Activated T-helper 17 cell treated with anti-CD3 and anti-CD28 coated beads, Interleukin-2, amount 50 U/mL, for 72 hours (primary cell): Measurements from ENCODE around the gene KLHDC4. TPM values are rescaled to one million over a fixed set of nuclear protein-coding genes. Genes with fewer than 3 reads are reported as not detected.
"Not testable (repeated sequence)": the region's sequence is repeated elsewhere in the genome, so short reads cannot be mapped to it uniquely, and the experiment has no call there.

Source experiments
- ATAC-seq: fragments of 150-1000 bp; cut with Tn5 transposase; replicated peaks from 2 replicates; pipeline ENCODE4 v1.10.0; 2021; ENCODE audit warnings: mild to moderate bottlenecking, moderate library complexity
- H3K27ac Mint-ChIP-seq: one replicate; pipeline ENCODE4 v1.8.0; 2022; ENCODE audit warnings: mixed read lengths
- H3K27me3 Mint-ChIP-seq: one replicate; pipeline ENCODE4 v1.8.0; 2022; ENCODE audit warnings: mixed read lengths
- H3K36me3 Mint-ChIP-seq: one replicate; pipeline ENCODE4 v1.8.0; 2022; ENCODE audit warnings: low read depth, mild to moderate bottlenecking, mixed read lengths
- H3K4me1 Mint-ChIP-seq: one replicate; pipeline ENCODE4 v1.8.0; 2022; ENCODE audit warnings: mixed read lengths
- H3K4me3 Mint-ChIP-seq: one replicate; pipeline ENCODE4 v1.8.0; 2022; ENCODE audit warnings: mild to moderate bottlenecking, mixed read lengths
- H3K9me3 Mint-ChIP-seq: one replicate; pipeline ENCODE4 v1.8.0; 2022; ENCODE audit warnings: mixed read lengths
- total RNA-seq, 2 donors: library from RNA; stranded (reverse); gene quantifications; one replicate each; pipeline ENCODE4 v1.2.3, GENCODE V29; 2022

The KLHDC4 gene
- total RNA-seq, 2 donors from 2014 or later = 57.8 to 110 TPM

DNA sequence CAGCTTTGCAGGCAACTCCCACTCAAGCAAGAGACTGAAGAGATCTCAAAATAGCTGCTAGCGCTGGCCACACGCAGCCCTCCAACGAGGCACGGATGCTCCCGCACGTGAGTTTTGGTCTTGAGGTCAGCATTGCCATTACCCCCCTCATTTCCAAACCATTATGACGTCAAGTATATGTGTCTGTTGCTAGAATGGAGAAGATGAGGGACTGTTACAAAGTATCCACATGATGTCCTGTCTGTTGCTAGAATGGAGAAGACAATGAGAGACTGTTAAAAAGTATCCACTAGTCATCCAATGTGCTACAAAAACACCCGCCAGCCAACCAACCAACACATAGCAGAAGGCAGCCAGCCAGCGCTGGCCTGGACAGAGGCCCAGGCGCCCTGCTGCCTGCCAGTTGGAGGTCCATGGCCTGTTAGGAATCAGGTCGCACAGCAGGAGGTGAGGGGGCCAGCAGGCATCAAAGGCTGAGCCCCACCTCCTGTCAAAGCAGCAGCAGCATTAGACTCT lies 24.8 kb downstream of the KLHDC4 start:
- Mint-ChIP-seq H3K27me3 (no peaks in the 10 kb centered on the region), H3K27ac (peak overlapping the region; percentile 44), H3K4me1 (peaks cover 14% of the 10 kb centered on the region), H3K36me3 (peaks cover 43% of the 10 kb centered on the region), H3K4me3 (no peak overlapping the region), H3K9me3 (no peaks in the 10 kb centered on the region)
- no peak for ATAC-seq

- H3K27ac Mint-ChIP-seq = peak overlapping the region; percentile 44
- no peak for ATAC-seq
Observed at GRCh38 chr16:87740441-87740840, 25.3 kb downstream of the KLHDC4 start.

DNA sequence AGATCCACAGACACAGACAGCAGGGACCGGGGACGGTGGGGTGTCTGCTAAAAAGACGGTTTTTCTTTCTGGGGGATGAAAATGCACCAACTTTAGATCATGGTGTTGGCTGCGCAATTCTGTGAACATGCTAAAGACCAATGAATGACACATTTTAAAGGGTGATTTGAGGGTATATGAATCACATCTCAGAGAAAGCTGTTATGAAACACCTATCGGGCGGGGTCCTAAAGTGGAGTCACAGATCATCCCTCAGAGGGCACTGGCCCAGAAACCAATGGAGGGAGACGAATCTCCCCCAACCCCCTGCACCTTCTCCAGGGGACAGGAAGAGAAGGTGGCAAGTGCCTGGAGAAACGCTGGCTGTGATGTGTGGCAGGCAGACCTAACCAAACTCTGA lies 26.0 kb downstream of the KLHDC4 start:
- Mint-ChIP-seq H3K36me3 (peaks cover 31% of the 10 kb centered on the region), H3K9me3 (no peaks in the 10 kb centered on the region), H3K27ac (no peak overlapping the region), H3K4me3 (no peak overlapping the region), H3K4me1 (peaks cover 9% of the 10 kb centered on the region), H3K27me3 (no peaks in the 10 kb centered on the region)
- no peak for ATAC-seq

More at GRCh38 chr16:87740441-87740840, 25.3 kb downstream of the KLHDC4 start:
- Mint-ChIP-seq H3K9me3 (no peaks in the 10 kb centered on the region), H3K4me1 (peaks cover 12% of the 10 kb centered on the region), H3K4me3 (no peak overlapping the region), H3K27me3 (no peaks in the 10 kb centered on the region), H3K36me3 (peaks cover 37% of the 10 kb centered on the region)

GRCh38 chr16:87736008-87736382 lies 29.8 kb downstream of the KLHDC4 start:
- Mint-ChIP-seq H3K4me3 (no peak overlapping the region), H3K27me3 (no peaks in the 10 kb centered on the region), H3K9me3 (no peaks in the 10 kb centered on the region), H3K4me1 (peaks cover 6% of the 10 kb centered on the region), H3K36me3 (peaks cover 35% of the 10 kb centered on the region), H3K27ac (no peak overlapping the region)
- no peak for ATAC-seq

- no peak overlapping the region for H3K27ac Mint-ChIP-seq
- ATAC-seq = no peak
- no peaks in the 10 kb centered on the region for H3K9me3 Mint-ChIP-seq
- H3K27me3 Mint-ChIP-seq = no peaks in the 10 kb centered on the region
- peaks cover under 1% of the 10 kb centered on the region for H3K4me1 Mint-ChIP-seq
- H3K4me3 Mint-ChIP-seq = no peak overlapping the region
- peaks cover 35% of the 10 kb centered on the region for H3K36me3 Mint-ChIP-seq
Observed at GRCh38 chr16:87735270-87736007, 30.3 kb downstream of the KLHDC4 start.

DNA sequence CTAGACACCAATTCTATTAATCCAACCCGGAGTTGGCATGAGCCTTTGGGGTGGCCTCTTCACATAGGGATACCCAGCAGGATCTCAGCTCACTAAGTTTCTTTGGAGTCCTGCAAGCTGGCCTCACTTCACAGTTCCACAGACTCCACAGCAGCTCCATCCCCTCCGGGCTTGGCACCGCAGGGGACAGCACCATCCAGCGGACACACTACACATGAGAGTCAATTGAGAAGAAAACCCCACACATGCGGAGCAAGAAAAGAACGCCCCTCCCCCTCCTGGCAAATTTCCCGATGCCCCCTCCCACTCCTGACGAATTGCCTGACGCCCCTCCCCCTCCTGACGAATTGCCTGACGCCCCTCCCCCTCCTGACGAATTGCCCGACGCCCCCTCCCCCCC lies 31.1 kb downstream of the KLHDC4 start:
- Mint-ChIP-seq H3K27ac (peak overlapping the region; percentile 65), H3K36me3 (peaks cover 42% of the 10 kb centered on the region), H3K4me1 (no peaks in the 10 kb centered on the region)

GRCh38 chr16:87733190-87733589 lies 32.6 kb downstream of the KLHDC4 start:
- no peak for ATAC-seq
- Mint-ChIP-seq H3K27ac (no peak overlapping the region), H3K36me3 (peaks cover 54% of the 10 kb centered on the region), H3K4me1 (no peaks in the 10 kb centered on the region), H3K9me3 (no peaks in the 10 kb centered on the region), H3K27me3 (no peaks in the 10 kb centered on the region), H3K4me3 (no peak overlapping the region)

More for the DNA sequence above, 31.1 kb downstream of the KLHDC4 start:
- no peak overlapping the region for H3K4me3 Mint-ChIP-seq
- H3K27me3 Mint-ChIP-seq = no peaks in the 10 kb centered on the region
- ATAC-seq = no peak
- H3K9me3 Mint-ChIP-seq = no peaks in the 10 kb centered on the region

DNA sequence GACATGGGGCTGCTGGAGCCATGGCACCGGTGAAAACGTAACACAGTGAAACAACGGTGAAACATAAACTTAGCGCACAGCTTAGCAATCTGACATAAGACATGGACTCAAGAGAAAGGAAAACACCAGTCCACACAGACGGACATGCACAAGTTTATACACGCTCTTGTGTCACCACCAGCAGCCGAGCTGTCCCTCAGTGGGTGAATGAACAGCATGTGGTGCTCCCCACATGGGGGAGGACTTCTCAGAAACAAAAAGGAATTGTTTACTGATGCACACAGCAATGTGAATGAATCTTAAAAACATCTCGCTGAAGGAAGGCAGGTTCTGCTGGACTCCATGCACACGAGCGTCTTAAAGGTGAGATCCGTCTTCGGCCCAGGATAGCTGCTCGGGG lies 34.2 kb downstream of the KLHDC4 start:
- H3K36me3 Mint-ChIP-seq = peaks cover 70% of the 10 kb centered on the region
- no peaks in the 10 kb centered on the region for H3K27me3 Mint-ChIP-seq
- H3K9me3 Mint-ChIP-seq = no peaks in the 10 kb centered on the region
- no peak for ATAC-seq
- H3K27ac Mint-ChIP-seq = no peak overlapping the region
- H3K4me3 Mint-ChIP-seq = no peak overlapping the region
- no peaks in the 10 kb centered on the region for H3K4me1 Mint-ChIP-seq

- Mint-ChIP-seq H3K27me3 (no peaks in the 10 kb centered on the region), H3K4me3 (no peak overlapping the region), H3K36me3 (peaks cover 83% of the 10 kb centered on the region)
Observed at GRCh38 chr16:87729266-87729954, 36.4 kb downstream of the KLHDC4 start.

GRCh38 chr16:87728026-87728425 lies 37.8 kb downstream of the KLHDC4 start:
- peaks cover 9% of the 10 kb centered on the region for H3K4me1 Mint-ChIP-seq
- H3K27ac Mint-ChIP-seq = no peak overlapping the region
- no peaks in the 10 kb centered on the region for H3K27me3 Mint-ChIP-seq
- peaks cover 90% of the 10 kb centered on the region for H3K36me3 Mint-ChIP-seq
- H3K9me3 Mint-ChIP-seq = no peaks in the 10 kb centered on the region
- H3K4me3 Mint-ChIP-seq = no peak overlapping the region
- ATAC-seq = no peak

More at GRCh38 chr16:87729266-87729954, 36.4 kb downstream of the KLHDC4 start:
- Mint-ChIP-seq H3K27ac (peak overlapping the region; percentile 46), H3K4me1 (peaks cover 6% of the 10 kb centered on the region), H3K9me3 (no peaks in the 10 kb centered on the region)
- no peak for ATAC-seq

GRCh38 chr16:87727346-87727745 lies 38.4 kb downstream of the KLHDC4 start:
- Mint-ChIP-seq H3K36me3 (peaks cover 92% of the 10 kb centered on the region), H3K4me1 (peaks cover 9% of the 10 kb centered on the region), H3K27ac (no peak overlapping the region), H3K4me3 (no peak overlapping the region), H3K9me3 (no peaks in the 10 kb centered on the region), H3K27me3 (no peaks in the 10 kb centered on the region)
- no peak for ATAC-seq

DNA sequence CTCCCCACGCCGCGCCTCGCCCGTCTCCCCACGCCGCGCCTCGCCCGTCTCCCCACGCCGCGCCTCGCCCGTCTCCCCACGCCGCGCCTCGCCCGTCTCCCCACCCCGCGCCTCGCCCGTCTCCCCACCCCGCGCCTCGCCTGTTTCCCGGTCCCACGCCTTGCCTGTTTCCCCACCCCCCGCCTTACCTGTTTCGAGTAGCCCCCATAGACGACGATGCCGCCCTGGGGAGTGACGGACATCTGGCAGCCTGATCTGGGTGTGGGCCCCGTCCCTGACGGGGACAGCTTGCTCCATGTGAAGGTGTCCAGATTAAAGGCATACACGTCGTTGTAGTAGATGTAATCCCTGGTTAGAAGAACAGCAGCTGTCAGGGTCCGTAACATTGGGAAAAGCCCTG lies 39.2 kb downstream of the KLHDC4 start:
- H3K27me3 Mint-ChIP-seq, H3K4me3 Mint-ChIP-seq, ATAC-seq, H3K9me3 Mint-ChIP-seq, H3K4me1 Mint-ChIP-seq, H3K27ac Mint-ChIP-seq: not testable (repeated sequence)
- peaks cover 92% of the 10 kb centered on the region for H3K36me3 Mint-ChIP-seq

- H3K27me3 Mint-ChIP-seq = no peaks in the 10 kb centered on the region
- peaks cover 9% of the 10 kb centered on the region for H3K4me1 Mint-ChIP-seq
- H3K4me3 Mint-ChIP-seq = no peak overlapping the region
- H3K36me3 Mint-ChIP-seq = peaks cover 88% of the 10 kb centered on the region
- H3K27ac Mint-ChIP-seq = no peak overlapping the region
- H3K9me3 Mint-ChIP-seq = no peaks in the 10 kb centered on the region
- ATAC-seq = no peak
Observed at GRCh38 chr16:87725596-87726235, 40.1 kb downstream of the KLHDC4 start.

DNA sequence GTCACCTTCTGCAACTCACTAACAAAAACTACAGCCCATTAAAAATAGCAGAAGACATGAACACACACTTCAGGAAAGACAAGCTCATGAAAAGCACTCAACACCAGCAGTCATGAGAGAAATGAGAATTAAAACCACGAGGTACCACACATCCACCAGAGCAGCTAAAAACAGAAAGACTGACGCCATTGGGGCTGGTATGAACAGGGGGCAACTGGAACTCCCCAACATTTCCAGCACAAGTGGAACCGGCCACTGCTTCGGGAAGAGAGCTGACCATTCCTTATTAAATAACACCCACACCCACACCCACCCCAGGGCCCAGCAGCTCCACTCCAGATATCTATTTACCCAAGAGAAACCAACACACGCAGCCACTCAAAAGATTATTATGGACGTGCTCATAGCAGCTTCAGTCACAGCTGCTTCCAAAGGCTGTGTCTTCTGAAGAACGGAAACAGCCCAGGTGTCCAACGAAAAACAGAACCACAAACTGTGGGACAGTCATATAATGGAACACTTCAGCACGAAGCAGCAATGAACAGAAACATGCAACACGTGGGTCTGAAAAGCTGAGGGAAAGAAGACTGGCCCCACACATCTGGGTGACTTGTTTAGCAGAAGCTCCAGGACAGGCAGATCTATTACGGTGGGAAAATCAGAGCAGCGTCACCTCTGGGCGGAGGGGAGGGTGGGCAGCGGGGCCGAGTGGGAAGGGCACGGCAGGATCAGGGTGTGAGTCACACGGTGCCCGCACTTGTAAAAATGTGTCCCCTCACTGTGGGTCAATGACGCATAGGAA lies 41.1 kb downstream of the KLHDC4 start:
- H3K9me3 Mint-ChIP-seq = no peaks in the 10 kb centered on the region
- peak overlapping the region; percentile 59 for H3K27ac Mint-ChIP-seq
- H3K36me3 Mint-ChIP-seq = peaks cover 84% of the 10 kb centered on the region

More for the DNA sequence above, 41.1 kb downstream of the KLHDC4 start:
- Mint-ChIP-seq H3K4me3 (no peak overlapping the region), H3K27me3 (no peaks in the 10 kb centered on the region), H3K4me1 (peaks cover 9% of the 10 kb centered on the region)
- ATAC-seq = no peak
